ENCODE measurements around the gene MBD3.

- no peak for TF ChIP-seq POLR2A (IDR thresholded peaks at IDR 0.05; ENCODE audit: low read depth, low read length)
- no peak for TF ChIP-seq POLR2AphosphoS5 (IDR thresholded peaks at IDR 0.05; ENCODE audit: low read depth, low read length)
- TF ChIP-seq TAF1 (IDR thresholded peaks at IDR 0.05; ENCODE audit: borderline replicate concordance, low read depth, low read length): no peak
Measured at GRCh38 chr19:1621021-1621420, 28.4 kb upstream of the MBD3 start.

All from GM12892 (cell line).